Measurements from ENCODE around the gene ARHGAP18. TPM values are rescaled to one million over a fixed set of nuclear protein-coding genes. Genes with fewer than 3 reads are reported as not detected.

Gene ARHGAP18
- total and polyA plus RNA-seq, 2 of the 13 experiments (the other 11 are each of a cell fraction or from before 2014, with no cell fraction given) = 58.2 to 115 TPM

DNA sequence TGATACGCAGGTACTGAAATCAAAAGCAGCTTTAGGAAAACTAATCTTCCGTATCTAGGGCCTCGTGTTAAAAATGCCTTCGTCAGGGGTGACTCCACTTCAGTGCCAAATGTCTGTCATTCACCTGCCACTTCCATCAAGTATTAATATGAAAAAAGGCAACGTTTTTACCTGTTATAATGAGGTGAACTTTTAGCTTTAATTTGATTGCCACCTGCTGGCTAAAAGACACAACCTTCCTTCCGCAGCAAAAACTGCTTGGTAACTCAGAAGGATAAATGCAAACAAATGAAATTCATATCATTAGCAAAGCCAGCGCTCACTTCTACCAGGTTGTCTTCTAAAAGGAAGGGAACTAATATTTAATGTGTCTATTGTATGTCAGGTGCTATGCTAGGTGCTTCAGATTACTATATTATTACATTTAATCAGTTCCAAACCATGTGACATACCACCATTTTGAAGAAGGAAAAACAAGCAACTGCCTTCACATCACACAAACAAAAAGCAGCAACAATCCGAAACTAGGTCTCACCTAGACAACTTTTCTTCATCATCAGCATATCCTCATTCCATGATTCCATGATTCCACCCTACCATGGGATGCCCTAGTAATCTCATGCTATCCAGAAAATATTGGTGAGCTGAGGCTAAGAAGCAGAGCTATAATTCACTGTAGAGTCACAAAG lies 20.6 kb upstream of the ARHGAP18 start (continued):
- TF ChIP-seq, protein P1, sequence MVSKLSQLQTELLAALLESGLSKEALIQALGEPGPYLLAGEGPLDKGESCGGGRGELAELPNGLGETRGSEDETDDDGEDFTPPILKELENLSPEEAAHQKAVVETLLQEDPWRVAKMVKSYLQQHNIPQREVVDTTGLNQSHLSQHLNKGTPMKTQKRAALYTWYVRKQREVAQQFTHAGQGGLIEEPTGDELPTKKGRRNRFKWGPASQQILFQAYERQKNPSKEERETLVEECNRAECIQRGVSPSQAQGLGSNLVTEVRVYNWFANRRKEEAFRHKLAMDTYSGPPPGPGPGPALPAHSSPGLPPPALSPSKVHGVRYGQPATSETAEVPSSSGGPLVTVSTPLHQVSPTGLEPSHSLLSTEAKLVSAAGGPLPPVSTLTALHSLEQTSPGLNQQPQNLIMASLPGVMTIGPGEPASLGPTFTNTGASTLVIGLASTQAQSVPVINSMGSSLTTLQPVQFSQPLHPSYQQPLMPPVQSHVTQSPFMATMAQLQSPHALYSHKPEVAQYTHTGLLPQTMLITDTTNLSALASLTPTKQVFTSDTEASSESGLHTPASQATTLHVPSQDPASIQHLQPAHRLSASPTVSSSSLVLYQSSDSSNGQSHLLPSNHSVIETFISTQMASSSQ (IDR thresholded peaks at IDR 0.05; ENCODE audit: low read depth) = no peak
- TF ChIP-seq, protein P1 (CRISPR knock-in tag; IDR thresholded peaks at IDR 0.05; ENCODE audit: borderline replicate concordance) = 0 out of 2 replicates have a peak, but pooled peaks have one; percentile 16
- TF ChIP-seq, protein P2, sequence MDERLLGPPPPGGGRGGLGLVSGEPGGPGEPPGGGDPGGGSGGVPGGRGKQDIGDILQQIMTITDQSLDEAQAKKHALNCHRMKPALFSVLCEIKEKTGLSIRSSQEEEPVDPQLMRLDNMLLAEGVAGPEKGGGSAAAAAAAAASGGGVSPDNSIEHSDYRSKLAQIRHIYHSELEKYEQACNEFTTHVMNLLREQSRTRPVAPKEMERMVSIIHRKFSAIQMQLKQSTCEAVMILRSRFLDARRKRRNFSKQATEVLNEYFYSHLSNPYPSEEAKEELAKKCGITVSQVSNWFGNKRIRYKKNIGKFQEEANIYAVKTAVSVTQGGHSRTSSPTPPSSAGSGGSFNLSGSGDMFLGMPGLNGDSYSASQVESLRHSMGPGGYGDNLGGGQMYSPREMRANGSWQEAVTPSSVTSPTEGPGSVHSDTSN (CRISPR knock-in tag; IDR thresholded peaks at IDR 0.05) = no peak
- TF ChIP-seq, protein P3, sequence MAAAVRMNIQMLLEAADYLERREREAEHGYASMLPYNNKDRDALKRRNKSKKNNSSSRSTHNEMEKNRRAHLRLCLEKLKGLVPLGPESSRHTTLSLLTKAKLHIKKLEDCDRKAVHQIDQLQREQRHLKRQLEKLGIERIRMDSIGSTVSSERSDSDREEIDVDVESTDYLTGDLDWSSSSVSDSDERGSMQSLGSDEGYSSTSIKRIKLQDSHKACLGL (CRISPR knock-in tag; IDR thresholded peaks at IDR 0.05) = no peak
- no peak for TF ChIP-seq MBD4 (IDR thresholded peaks at IDR 0.05; ENCODE audit: borderline replicate concordance, low read length)
- peak; percentile 49; the same call in 1 of the 2 replicates for TF ChIP-seq SSRP1 (CRISPR knock-in tag; IDR thresholded peaks at IDR 0.05)
- 0 out of 2 replicates have a peak, but pooled peaks have one; percentile 18 for TF ChIP-seq ZNF615 (CRISPR knock-in tag; IDR thresholded peaks at IDR 0.05; ENCODE audit: borderline replicate concordance)
- TF ChIP-seq, protein P4, sequence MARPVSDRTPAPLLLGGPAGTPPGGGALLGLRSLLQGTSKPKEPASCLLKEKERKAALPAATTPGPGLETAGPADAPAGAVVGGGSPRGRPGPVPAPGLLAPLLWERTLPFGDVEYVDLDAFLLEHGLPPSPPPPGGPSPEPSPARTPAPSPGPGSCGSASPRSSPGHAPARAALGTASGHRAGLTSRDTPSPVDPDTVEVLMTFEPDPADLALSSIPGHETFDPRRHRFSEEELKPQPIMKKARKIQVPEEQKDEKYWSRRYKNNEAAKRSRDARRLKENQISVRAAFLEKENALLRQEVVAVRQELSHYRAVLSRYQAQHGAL (CRISPR knock-in tag; IDR thresholded peaks at IDR 0.05; ENCODE audit: not compliant biosample characterization) = no peak
- TF ChIP-seq, protein P5, sequence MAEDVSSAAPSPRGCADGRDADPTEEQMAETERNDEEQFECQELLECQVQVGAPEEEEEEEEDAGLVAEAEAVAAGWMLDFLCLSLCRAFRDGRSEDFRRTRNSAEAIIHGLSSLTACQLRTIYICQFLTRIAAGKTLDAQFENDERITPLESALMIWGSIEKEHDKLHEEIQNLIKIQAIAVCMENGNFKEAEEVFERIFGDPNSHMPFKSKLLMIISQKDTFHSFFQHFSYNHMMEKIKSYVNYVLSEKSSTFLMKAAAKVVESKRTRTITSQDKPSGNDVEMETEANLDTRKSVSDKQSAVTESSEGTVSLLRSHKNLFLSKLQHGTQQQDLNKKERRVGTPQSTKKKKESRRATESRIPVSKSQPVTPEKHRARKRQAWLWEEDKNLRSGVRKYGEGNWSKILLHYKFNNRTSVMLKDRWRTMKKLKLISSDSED (CRISPR knock-in tag; IDR thresholded peaks at IDR 0.05) = no peak
- no peak for TF ChIP-seq HMG20A (CRISPR knock-in tag; IDR thresholded peaks at IDR 0.05; ENCODE audit: borderline replicate concordance)
- no peak for TF ChIP-seq KAT2B (IDR thresholded peaks at IDR 0.05; ENCODE audit: borderline replicate concordance, low read depth, low read length)
- 0 out of 4 replicates have a peak, but pooled peaks of 1 of the 2 experiments have one; percentile 26 for TF ChIP-seq KLF16 (CRISPR knock-in tag; IDR thresholded peaks at IDR 0.05)
- no peak for TF ChIP-seq ZNF253 (CRISPR knock-in tag; IDR thresholded peaks at IDR 0.05; ENCODE audit: borderline replicate concordance)
- 0 out of 2 replicates have a peak, but pooled peaks have one; percentile 34 for TF ChIP-seq SOX5 (CRISPR knock-in tag; IDR thresholded peaks at IDR 0.05; ENCODE audit: borderline replicate concordance)
- TF ChIP-seq POGZ (CRISPR knock-in tag; IDR thresholded peaks at IDR 0.05) = no peak
- 0 out of 2 replicates have a peak, but pooled peaks have one; percentile 13 for TF ChIP-seq RCOR2 (CRISPR knock-in tag; IDR thresholded peaks at IDR 0.05)
- no peak for TF ChIP-seq ZNF367 (CRISPR knock-in tag; IDR thresholded peaks at IDR 0.05; ENCODE audit: borderline replicate concordance)
- no peak for TF ChIP-seq ZNF326 (CRISPR knock-in tag; IDR thresholded peaks at IDR 0.05; ENCODE audit: borderline replicate concordance)
- TF ChIP-seq SP140L (CRISPR knock-in tag; IDR thresholded peaks at IDR 0.05; ENCODE audit: borderline replicate concordance) = 0 out of 2 replicates have a peak, but pooled peaks have one; percentile 34
- TF ChIP-seq ZFP36L2 (CRISPR knock-in tag; IDR thresholded peaks at IDR 0.05) = no peak
- peak; percentile 94 for TF ChIP-seq SMC3 (IDR thresholded peaks at IDR 0.05; ENCODE audit: low read length)
